IMR-90 (cell line): ENCODE data around the gene ASB3. TPM values are rescaled to one million over a fixed set of nuclear protein-coding genes. Genes with fewer than 3 reads are reported as not detected.
"Not testable (repeated sequence)": the region's sequence is repeated elsewhere in the genome, so short reads cannot be mapped to it uniquely, and the experiment has no call there.

ENCODE experiments used
- ATAC-seq: fragments of 200-7000 bp; cut with Tn5 transposase; 2 replicates; pipeline ENCODE4 v1.9.1; 2020; ENCODE audit warnings: low read depth, mild to moderate bottlenecking, moderate library complexity
- BruUV-seq: library from RNA; stranded (reverse); fragments of 400-500 nt; replicated peaks from 2 replicates; lab custom pipeline; 2021; lab: Mats Ljungman, UMichigan
- CTCF ChIA-PET: fragments of 300-600 bp; formaldehyde crosslinking; extraction: SDS; loops from one replicate; lab custom pipeline; 2021; ENCODE audit warnings: antibody characterized with exemption; lab: Yijun Ruan, JAX
- POLR2A ChIA-PET: fragments of 300-600 bp; sonication (Branson Sonifier 250); formaldehyde crosslinking; loops from one replicate; lab custom pipeline; 2022; ENCODE audit warnings: antibody characterized with exemption; ENCODE audit not compliant: unreplicated experiment; lab: Charles Lee
- DNase-seq: peaks from one replicate; pipeline ENCODE4 v3.0.0; 2013
- H2AFZ ChIP-seq: replicated peaks from 2 replicates; pipeline ENCODE3; 2013; ENCODE audit warnings: low read length, mild to moderate bottlenecking; ENCODE audit not compliant: poor library complexity
- H2AK5ac ChIP-seq: 2 replicates; pipeline ENCODE4 v1.6.1; 2013; ENCODE audit warnings: low read depth, low read length, inconsistent platforms
- H2AK9ac ChIP-seq: replicated peaks from 2 replicates; pipeline ENCODE3; 2013; ENCODE audit warnings: mild to moderate bottlenecking, low read depth, low read length, moderate library complexity; ENCODE audit not compliant: poor library complexity
- H2BK120ac ChIP-seq: 2 replicates; pipeline ENCODE4 v1.6.1; 2013; ENCODE audit warnings: low read depth, low read length, inconsistent platforms
- H2BK15ac ChIP-seq: 3 replicates; pipeline ENCODE4 v1.6.1; 2013; ENCODE audit warnings: low read depth, low read length, inconsistent platforms
- H2BK20ac ChIP-seq: 2 replicates; pipeline ENCODE4 v1.6.1; 2013; ENCODE audit warnings: low read depth, mild to moderate bottlenecking, inconsistent platforms, low read length, moderate library complexity
- H2BK5ac ChIP-seq: 2 replicates; pipeline ENCODE4 v1.6.1; 2013; ENCODE audit warnings: mild to moderate bottlenecking, low read depth, low read length, inconsistent platforms; ENCODE audit not compliant: poor library complexity, severe bottlenecking
- H3K14ac ChIP-seq: replicated peaks from 2 replicates; pipeline ENCODE4 v1.6.1; 2013; ENCODE audit warnings: low read depth, low read length, inconsistent platforms
- H3K18ac ChIP-seq: 2 replicates; pipeline ENCODE4 v1.6.1; 2013; ENCODE audit warnings: low read depth, low read length, control low read depth
- H3K23ac ChIP-seq: 2 replicates; pipeline ENCODE4 v1.6.1; 2013; ENCODE audit warnings: low read depth, low read length, inconsistent platforms
- H3K27ac ChIP-seq: 2 replicates; pipeline ENCODE4 v1.5.1; 2013; ENCODE audit warnings: mild to moderate bottlenecking, control low read depth, low read length; ENCODE audit not compliant: insufficient read depth
- H3K27me3 ChIP-seq: 2 replicates; pipeline ENCODE4 v1.6.1; 2013; ENCODE audit warnings: low read length; ENCODE audit not compliant: control insufficient read depth, insufficient read depth
- H3K36me3 ChIP-seq: 2 replicates; pipeline ENCODE4 v1.6.1; 2013; ENCODE audit warnings: low read length, mixed read lengths; ENCODE audit not compliant: control insufficient read depth, insufficient read depth
- H3K4ac ChIP-seq: 2 replicates; pipeline ENCODE4 v1.6.1; 2013; ENCODE audit warnings: low read depth, low read length, inconsistent platforms
- H3K4me1 ChIP-seq: 2 replicates; pipeline ENCODE4 v1.6.1; 2013; ENCODE audit warnings: low read length, mixed read lengths; ENCODE audit not compliant: control insufficient read depth, insufficient read depth
- H3K4me2 ChIP-seq: 2 replicates; pipeline ENCODE4 v1.6.1; 2013; ENCODE audit warnings: low read depth, mild to moderate bottlenecking, control low read depth, low read length, moderate library complexity
- H3K4me3 ChIP-seq: 2 replicates; pipeline ENCODE4 v1.5.1; 2013; ENCODE audit warnings: low read depth, mild to moderate bottlenecking, control low read depth, low read length, moderate library complexity; ENCODE audit not compliant: insufficient read depth
- H3K56ac ChIP-seq: 2 replicates; pipeline ENCODE4 v1.6.1; 2013; ENCODE audit warnings: low read length, inconsistent platforms; ENCODE audit not compliant: insufficient read depth; ENCODE audit errors: extremely low read depth
- H3K79me1 ChIP-seq, 2 experiments: 2 replicates each; pipeline ENCODE4 v1.6.1; 2013; ENCODE audit warnings: low read length in 2 of 2, inconsistent platforms in 1 of 2, low read depth in 1 of 2
- H3K9ac ChIP-seq: 2 replicates; pipeline ENCODE4 v1.6.1; 2013; ENCODE audit warnings: low read depth, low read length, control low read depth
- H3K9me1 ChIP-seq: 2 replicates; pipeline ENCODE4 v1.6.1; 2013; ENCODE audit warnings: low read length, inconsistent platforms; ENCODE audit not compliant: insufficient read depth
- H3K9me3 ChIP-seq: 2 replicates; pipeline ENCODE4 v1.6.1; 2013; ENCODE audit warnings: low read length; ENCODE audit not compliant: control insufficient read depth, insufficient read depth
- H4K20me1 ChIP-seq: 2 replicates; pipeline ENCODE4 v1.6.1; 2013; ENCODE audit warnings: low read length, inconsistent platforms; ENCODE audit not compliant: insufficient read depth
- H4K5ac ChIP-seq: 2 replicates; pipeline ENCODE4 v1.6.1; 2013; ENCODE audit warnings: mild to moderate bottlenecking, low read depth, low read length, control low read depth
- H4K8ac ChIP-seq, 2 experiments: 2 replicates each; pipeline ENCODE4 v1.6.1; 2013; ENCODE audit warnings: low read depth in 2 of 2, low read length in 2 of 2, control low read depth in 1 of 2, inconsistent platforms in 1 of 2
- H4K91ac ChIP-seq: 2 replicates; pipeline ENCODE4 v1.6.1; 2013; ENCODE audit warnings: low read depth, low read length, inconsistent platforms; ENCODE audit not compliant: insufficient read depth
- WGBS, 2 experiments: methylation state at CpG; one replicate each; pipeline versions ENCODE4 v1.1.5 to v1.1.7; 2013; ENCODE audit warnings: missing lambda C conversion rate in 2 of 2; ENCODE audit not compliant: insufficient read length in 1 of 2; ENCODE audit errors: extremely low coverage in 2 of 2; 5-methylcytosine and 5-hydroxymethylcytosine counted together
- dilution Hi-C: fragments of 300-500 bp; cut with HindIII; formaldehyde crosslinking; loops from one replicate; pipeline ENCODE4 v1.14.3; 2018; ENCODE audit warnings: low sequenced_read_pairs; ENCODE audit not compliant: unreplicated experiment
- in situ Hi-C: fragments of 300-500 bp; cut with MboI; formaldehyde crosslinking; loops from 3 replicates; pipeline ENCODE4 v1.14.3; 2019; ENCODE audit warnings: low sequenced_read_pairs, inconsistent platforms, mixed read lengths
- intact Hi-C: fragments of 100-400 bp; cut with micrococcal nuclease; formaldehyde crosslinking; loops from 2 replicates; pipeline ENCODE4 v1.10.0; 2022
- polyA plus RNA-seq, 3 experiments: library from polyadenylated mRNA; depleted of rRNA; stranded (reverse); fragments of >200 nt; gene quantifications; 2 replicates each; pipeline ENCODE4 v1.2.3, GENCODE V29; 2012; ENCODE audit warnings: low replicate concordance in 1 of 3
- total RNA-seq: library from RNA; depleted of rRNA; stranded (reverse); fragments of >200 nt; gene quantifications from 2 replicates; pipeline ENCODE4 v1.2.3, GENCODE V29; 2012

ASB3 gene
- total and polyA plus RNA-seq, 2 of the 4 experiments (the other 2 are of a cell fraction) = 19.2 to 36.2 TPM

GRCh38 chr2:53757206-53757605 is 29.5 kb downstream of the ASB3 start:
- H3K4ac ChIP-seq, CTCF ChIA-PET, BruUV-seq, H2BK15ac ChIP-seq, H2BK20ac ChIP-seq, H3K27me3 ChIP-seq, POLR2A ChIA-PET, H4K8ac ChIP-seq, H3K79me1 ChIP-seq, H3K14ac ChIP-seq, H3K27ac ChIP-seq, H2AK5ac ChIP-seq, H4K20me1 ChIP-seq, H4K91ac ChIP-seq, ATAC-seq, H3K4me2 ChIP-seq, intact Hi-C loops, H2BK5ac ChIP-seq, H4K5ac ChIP-seq, H3K4me3 ChIP-seq, H2AFZ ChIP-seq, H3K9ac ChIP-seq, H2BK120ac ChIP-seq, H3K23ac ChIP-seq, H3K9me3 ChIP-seq, H3K56ac ChIP-seq, dilution Hi-C loops, H3K4me1 ChIP-seq, DNase-seq, H3K18ac ChIP-seq, in situ Hi-C loops, H3K9me1 ChIP-seq, H2AK9ac ChIP-seq: not testable (repeated sequence)
- peaks cover 16% of the 10 kb centered on the region for H3K36me3 ChIP-seq
- 95% methylated on average over 6 of the region's 14 CpGs; no CpG with 5 or more reads in 1 of the 2 experiments for WGBS, 2 experiments
